Measurements from ENCODE around the gene HOXB9. TPM values are rescaled to one million over a fixed set of nuclear protein-coding genes. Genes with fewer than 3 reads are reported as not detected.

Gene HOXB9
- total RNA-seq, 1 experiment from 2014 or later, result not detected

GRCh38 chr17:48645639-48646182, 19.6 kb upstream of the HOXB9 start:
- H3K4me3 Mint-ChIP-seq, result peak overlapping the region in 1 of 2 experiments; percentile 78; a peak in 2 of 5 replicates
- Histone ChIP-seq H4K20me1 (ENCODE audit: control insufficient read depth, insufficient read depth, insufficient read length) (no peaks in the 10 kb centered on the region), H4K5ac (ENCODE audit: insufficient read length, low read depth, low read length) (no peak overlapping the region), H2BK15ac (ENCODE audit: low read depth, low read length) (no peak overlapping the region), H2AFZ (ENCODE audit: low read length) (no peak overlapping the region), H3T11ph (ENCODE audit: low read length) (no peak overlapping the region), H3K14ac (ENCODE audit: insufficient read depth, low read length) (no peak overlapping the region), H3K4me2 (ENCODE audit: insufficient read depth, insufficient read length, low read length) (peak overlapping the region; percentile 51), H3K56ac (ENCODE audit: insufficient read length, low read depth, low read length) (no peak overlapping the region), H3K79me1 (ENCODE audit: insufficient read depth, low read depth, low read length, poor library complexity, severe bottlenecking) (no peaks in the 10 kb centered on the region), H4K8ac (replicated peaks; ENCODE audit: insufficient read length, low read depth, low read length) (no peak overlapping the region), H4K91ac (ENCODE audit: insufficient read length, low read depth, low read length) (no peak overlapping the region), H2AK5ac (ENCODE audit: insufficient read length, low read length) (no peak overlapping the region), H2BK12ac (ENCODE audit: insufficient read length, low read depth, low read length) (no peak overlapping the region), H3K4me1 (ENCODE audit: insufficient read depth, low read length) (no peaks in the 10 kb centered on the region), H3K27ac (ENCODE audit: insufficient read length, low read depth, low read length) (no peak overlapping the region), H3K27me3 (ENCODE audit: insufficient read depth, low read length) (peaks cover 86% of the 10 kb centered on the region), H2BK120ac (ENCODE audit: low read depth, low read length, poor library complexity, severe bottlenecking) (no peak overlapping the region), H3K23ac (ENCODE audit: insufficient read length, low read depth, low read length) (no peak overlapping the region), H3K4ac (ENCODE audit: low read depth, low read length) (no peak overlapping the region), H3K18ac (ENCODE audit: insufficient read length, low read depth, low read length) (no peak overlapping the region), H3K9ac (ENCODE audit: extremely low read depth, insufficient read length, low read length) (no peak overlapping the region), H3K79me2 (ENCODE audit: insufficient read depth, low read length) (no peaks in the 10 kb centered on the region), H2BK5ac (ENCODE audit: insufficient read length, low read length) (no peak overlapping the region), H3K9me3 (ENCODE audit: control insufficient read depth, low read depth, low read length) (no peaks in the 10 kb centered on the region), H2BK20ac (ENCODE audit: low read depth, low read length, poor library complexity, severe bottlenecking) (no peak overlapping the region), H3K23me2 (ENCODE audit: insufficient read length, low read depth, low read length, poor library complexity, severe bottlenecking) (peaks cover 8% of the 10 kb centered on the region)
- no peaks in the 10 kb centered on the region; a peak in 1 of 7 replicates for H3K36me3 Mint-ChIP-seq (ENCODE audit: insufficient read depth in 1 of 3, low read depth in 3 of 3)
- WGBS (ENCODE audit: extremely low coverage, insufficient read length, low lambda C conversion rate), result no CpG with 5 or more reads among the region's 14 CpGs
- H3K27me3 Mint-ChIP-seq (ENCODE audit: low read depth), result peaks cover 100% of the 10 kb centered on the region
- H3K9me3 Mint-ChIP-seq, result peaks cover 3 to 13% of the 10 kb centered on the region in 2 experiments; a peak in 3 of 5 replicates
- no peak overlapping the region for H3K27ac Mint-ChIP-seq
- H3K4me1 Mint-ChIP-seq, result peaks cover 14 to 21% of the 10 kb centered on the region in 2 experiments
- TF ChIP-seq, protein P1, sequence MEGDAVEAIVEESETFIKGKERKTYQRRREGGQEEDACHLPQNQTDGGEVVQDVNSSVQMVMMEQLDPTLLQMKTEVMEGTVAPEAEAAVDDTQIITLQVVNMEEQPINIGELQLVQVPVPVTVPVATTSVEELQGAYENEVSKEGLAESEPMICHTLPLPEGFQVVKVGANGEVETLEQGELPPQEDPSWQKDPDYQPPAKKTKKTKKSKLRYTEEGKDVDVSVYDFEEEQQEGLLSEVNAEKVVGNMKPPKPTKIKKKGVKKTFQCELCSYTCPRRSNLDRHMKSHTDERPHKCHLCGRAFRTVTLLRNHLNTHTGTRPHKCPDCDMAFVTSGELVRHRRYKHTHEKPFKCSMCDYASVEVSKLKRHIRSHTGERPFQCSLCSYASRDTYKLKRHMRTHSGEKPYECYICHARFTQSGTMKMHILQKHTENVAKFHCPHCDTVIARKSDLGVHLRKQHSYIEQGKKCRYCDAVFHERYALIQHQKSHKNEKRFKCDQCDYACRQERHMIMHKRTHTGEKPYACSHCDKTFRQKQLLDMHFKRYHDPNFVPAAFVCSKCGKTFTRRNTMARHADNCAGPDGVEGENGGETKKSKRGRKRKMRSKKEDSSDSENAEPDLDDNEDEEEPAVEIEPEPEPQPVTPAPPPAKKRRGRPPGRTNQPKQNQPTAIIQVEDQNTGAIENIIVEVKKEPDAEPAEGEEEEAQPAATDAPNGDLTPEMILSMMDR (conservative IDR thresholded peaks at IDR 0.05), result no peak
- no peak for DNase-seq

Data from H9 (cell line).